Astrocyte (in vitro differentiated cells and primary cell): ENCODE data around the gene ZNF605.

ENCODE experiments used
- CTCF ChIP-seq: IDR thresholded peaks from 2 replicates; pipeline ENCODE4 v1.5.1; 2011; ENCODE audit warnings: low read depth, mild to moderate bottlenecking, inconsistent platforms, low read length, moderate library complexity; ENCODE audit not compliant: insufficient read depth
- EZH2 ChIP-seq: IDR thresholded peaks from 2 replicates; pipeline ENCODE4 v1.6.1; 2012; ENCODE audit warnings: mild to moderate bottlenecking, low read length, inconsistent platforms; ENCODE audit not compliant: insufficient read depth

- TF ChIP-seq CTCF, result no peak
- TF ChIP-seq EZH2, result no peak
These were observed 1.5 kb downstream of the ZNF605 start for GRCh38 chr12:132954471-132955048.
